ENCODE results near the gene USP21.
A peak's percentile ranks its signal among the peaks of the same experiment; 100 is the strongest.

The USP21 gene

GRCh38 chr1:161177112-161177935, 18.0 kb downstream of the USP21 start, which contains the start of gene B4GALT3:
Gene B4GALT3 (minus strand): TSS chr1:161177507. CDS start chr1:161176060, 1,447 bp downstream.
- peak; percentile 96 for ATAC-seq
- TF ChIP-seq ZFP3 (CRISPR knock-in tag; IDR thresholded peaks at IDR 0.05) (0 out of 2 replicates have a peak, but pooled peaks have one; percentile 10), GLIS3 (CRISPR knock-in tag; IDR thresholded peaks at IDR 0.05) (no peak)

GRCh38 chr1:161177936-161178244, 18.6 kb downstream of the USP21 start:
- ATAC-seq = no peak
- TF ChIP-seq CSRNP3 (CRISPR knock-in tag; IDR thresholded peaks at IDR 0.05) (no peak), PPARA (CRISPR knock-in tag; IDR thresholded peaks at IDR 0.05; ENCODE audit: borderline replicate concordance) (no peak), ZC3H10 (CRISPR knock-in tag; IDR thresholded peaks at IDR 0.05) (no peak), CREB5 (CRISPR knock-in tag; IDR thresholded peaks at IDR 0.05; ENCODE audit: low read depth) (no peak), OSR1 (CRISPR knock-in tag; IDR thresholded peaks at IDR 0.05) (no peak), ZNF8 (CRISPR knock-in tag; IDR thresholded peaks at IDR 0.05) (no peak), ISL1 (CRISPR knock-in tag; IDR thresholded peaks at IDR 0.05) (no peak), ZFP3 (CRISPR knock-in tag; IDR thresholded peaks at IDR 0.05) (no peak), PATZ1 (CRISPR knock-in tag; IDR thresholded peaks at IDR 0.05; ENCODE audit: borderline replicate concordance) (no peak), ZFP30 (CRISPR knock-in tag; IDR thresholded peaks at IDR 0.05) (no peak), POU6F1 (CRISPR knock-in tag; IDR thresholded peaks at IDR 0.05; ENCODE audit: borderline replicate concordance, low read depth) (no peak), TSHZ2 (CRISPR knock-in tag; IDR thresholded peaks at IDR 0.05) (no peak), ZNF565 (CRISPR knock-in tag; conservative IDR thresholded peaks at IDR 0.05; ENCODE audit: low read depth) (no peak), TOX (CRISPR knock-in tag; IDR thresholded peaks at IDR 0.05; ENCODE audit: borderline replicate concordance) (no peak), GLIS3 (CRISPR knock-in tag; IDR thresholded peaks at IDR 0.05) (no peak), BACH2 (CRISPR knock-in tag; IDR thresholded peaks at IDR 0.05; ENCODE audit: borderline replicate concordance) (no peak)

- no peak for ATAC-seq
- TF ChIP-seq POU6F1 (CRISPR knock-in tag; IDR thresholded peaks at IDR 0.05; ENCODE audit: borderline replicate concordance, low read depth) (no peak), TCF4 (CRISPR knock-in tag; IDR thresholded peaks at IDR 0.05; ENCODE audit: borderline replicate concordance) (no peak), ZFP30 (CRISPR knock-in tag; IDR thresholded peaks at IDR 0.05) (no peak), ZNF565 (CRISPR knock-in tag; conservative IDR thresholded peaks at IDR 0.05; ENCODE audit: low read depth) (no peak), CSRNP3 (CRISPR knock-in tag; IDR thresholded peaks at IDR 0.05) (no peak), OSR1 (CRISPR knock-in tag; IDR thresholded peaks at IDR 0.05) (no peak), ZNF70 (CRISPR knock-in tag; IDR thresholded peaks at IDR 0.05) (no peak), GLIS3 (CRISPR knock-in tag; IDR thresholded peaks at IDR 0.05) (no peak), CREB5 (CRISPR knock-in tag; IDR thresholded peaks at IDR 0.05; ENCODE audit: low read depth) (no peak), ARNTL (CRISPR knock-in tag; IDR thresholded peaks at IDR 0.05; ENCODE audit: borderline replicate concordance, low read depth) (no peak), CSDC2 (CRISPR knock-in tag; IDR thresholded peaks at IDR 0.05) (no peak), SNAI2 (CRISPR knock-in tag; IDR thresholded peaks at IDR 0.05) (no peak)
Observed at GRCh38 chr1:161179698-161180097, 20.4 kb downstream of the USP21 start.
